NOMO-1 treated with dmso at 0.1 percent for 144 hours (cell line): ENCODE measurements around the gene NPY4R2.
"Not testable (repeated sequence)": the region's sequence is repeated elsewhere in the genome, so short reads cannot be mapped to it uniquely, and the experiment has no call there.

ENCODE experiments used
- DNase-seq: peaks from one replicate; lab custom pipeline; 2025; ENCODE audit not compliant: unreplicated experiment; lab: John Stamatoyannopoulos, UW

NPY4R2 gene, protein sequence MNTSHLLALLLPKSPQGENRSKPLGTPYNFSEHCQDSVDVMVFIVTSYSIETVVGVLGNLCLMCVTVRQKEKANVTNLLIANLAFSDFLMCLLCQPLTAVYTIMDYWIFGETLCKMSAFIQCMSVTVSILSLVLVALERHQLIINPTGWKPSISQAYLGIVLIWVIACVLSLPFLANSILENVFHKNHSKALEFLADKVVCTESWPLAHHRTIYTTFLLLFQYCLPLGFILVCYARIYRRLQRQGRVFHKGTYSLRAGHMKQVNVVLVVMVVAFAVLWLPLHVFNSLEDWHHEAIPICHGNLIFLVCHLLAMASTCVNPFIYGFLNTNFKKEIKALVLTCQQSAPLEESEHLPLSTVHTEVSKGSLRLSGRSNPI

DNA sequence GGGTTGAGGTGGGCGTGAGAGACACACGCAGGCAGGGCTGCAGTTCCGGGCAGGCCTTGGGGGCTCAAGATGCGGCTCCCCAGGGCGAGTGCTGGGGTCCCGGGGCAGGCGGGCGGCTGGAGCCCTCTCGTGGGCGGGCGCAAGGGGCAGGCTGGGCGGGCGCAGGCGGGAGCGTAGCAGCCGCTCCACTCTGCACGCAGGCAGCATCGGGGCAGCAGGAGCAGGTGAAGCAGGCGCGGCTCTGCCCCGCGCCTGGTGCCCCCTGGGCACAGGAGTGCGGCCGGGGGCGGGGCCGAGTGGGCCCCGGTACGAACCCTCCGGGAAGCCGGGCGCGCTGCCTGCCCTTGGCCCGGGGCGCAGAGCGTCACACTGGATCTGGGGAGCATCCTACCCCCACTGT is at the start of gene NPY4R2:
NPY4R2 (plus strand) TSS at position 188 of the 400 bp plus-strand sequence. CDS start 3,326 bp downstream, outside the sequence.
- DNase-seq, result not testable (repeated sequence)

DNA sequence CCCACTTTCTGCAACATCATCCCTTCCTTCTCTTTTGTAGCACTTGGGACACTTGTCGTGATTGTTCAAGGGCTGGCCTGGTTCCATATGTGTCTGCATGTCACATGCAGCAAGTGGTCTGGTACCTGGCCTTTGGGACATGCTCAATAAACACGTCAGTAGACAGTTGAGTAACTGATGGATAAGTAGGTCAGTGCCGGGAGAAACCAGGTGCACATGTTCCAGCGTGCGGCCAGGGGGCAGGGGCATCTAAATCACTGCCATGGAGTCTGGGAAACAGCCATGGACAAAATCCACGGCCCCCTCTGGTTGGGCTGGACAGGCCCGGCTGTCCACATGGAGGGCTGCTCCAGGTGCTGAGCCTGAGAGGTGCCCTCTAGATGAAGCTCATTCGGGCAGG is 47.6 kb upstream of the NPY4R2 start:
- DNase-seq, result not testable (repeated sequence)

DNA sequence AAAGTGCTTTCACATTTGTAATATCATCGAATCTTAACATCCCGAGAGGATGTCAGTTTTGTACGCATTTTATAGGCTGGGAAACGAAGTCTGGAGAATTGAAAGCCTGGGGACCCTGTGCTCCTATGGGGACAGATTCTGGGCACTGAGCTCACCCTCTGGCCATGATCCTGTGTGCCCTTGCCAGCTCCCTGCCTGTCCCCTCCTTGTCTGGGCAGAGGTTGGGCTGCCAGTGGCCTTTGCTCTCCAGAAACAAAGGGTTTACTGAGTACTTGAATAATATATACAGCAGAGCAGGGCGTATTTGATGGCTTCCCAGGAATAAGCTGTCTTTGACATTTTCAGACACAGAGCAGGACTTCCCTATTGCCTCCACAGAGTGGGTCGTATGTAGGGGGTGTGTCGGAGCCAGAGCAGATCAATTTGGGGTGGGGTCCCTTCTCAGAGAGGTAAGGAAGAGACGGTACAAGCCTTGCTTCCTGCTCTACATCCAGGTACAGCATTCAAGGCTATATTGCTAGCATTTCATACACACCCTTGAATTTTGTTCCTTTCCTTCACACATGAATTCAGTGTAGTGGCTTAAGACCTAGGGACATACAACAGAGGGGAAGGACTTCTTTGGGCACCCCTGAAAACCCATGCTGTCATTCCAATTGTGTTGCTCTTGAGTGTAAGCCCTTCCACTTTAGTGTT is 46.8 kb upstream of the NPY4R2 start:
- DNase-seq, result not testable (repeated sequence)

DNA sequence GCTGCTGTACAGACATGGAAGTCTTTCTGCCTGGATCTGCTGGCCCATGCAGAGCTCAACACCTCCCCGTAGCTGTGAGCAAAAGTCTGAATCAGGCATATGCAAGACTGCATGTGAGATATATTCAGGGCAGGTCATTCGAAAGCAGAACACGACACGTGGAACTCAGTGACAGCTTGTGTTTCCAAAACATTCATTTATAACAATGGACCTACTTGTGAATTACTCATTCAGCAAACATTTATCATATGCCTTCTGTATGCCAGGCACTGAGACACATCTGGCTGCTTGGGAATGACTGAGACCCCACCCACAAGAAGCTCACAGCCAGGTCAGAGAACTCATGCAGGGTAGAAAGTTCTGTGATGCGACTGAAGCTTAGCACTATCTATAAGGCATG is 46.2 kb upstream of the NPY4R2 start:
- DNase-seq, result not testable (repeated sequence)

DNA sequence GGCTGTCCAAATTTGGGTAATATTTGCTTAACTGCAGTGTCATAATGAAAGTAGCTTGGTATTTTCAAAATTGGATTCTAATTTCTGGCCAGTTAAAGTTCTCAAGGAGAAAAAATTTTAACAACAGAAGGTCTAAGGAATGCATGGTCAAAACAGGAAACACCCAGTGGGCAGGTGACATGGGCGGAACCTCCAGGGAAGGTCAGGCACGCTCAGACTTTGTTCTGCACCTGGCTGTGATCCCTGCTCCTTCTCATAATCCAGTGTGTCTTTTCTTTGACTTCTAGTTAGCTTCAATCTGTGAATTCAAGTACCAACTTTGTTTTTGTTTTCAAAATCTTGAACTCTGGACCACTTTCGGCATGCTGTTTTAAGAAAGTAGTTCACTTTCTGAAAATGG is 34.2 kb upstream of the NPY4R2 start:
- not testable (repeated sequence) for DNase-seq

DNA sequence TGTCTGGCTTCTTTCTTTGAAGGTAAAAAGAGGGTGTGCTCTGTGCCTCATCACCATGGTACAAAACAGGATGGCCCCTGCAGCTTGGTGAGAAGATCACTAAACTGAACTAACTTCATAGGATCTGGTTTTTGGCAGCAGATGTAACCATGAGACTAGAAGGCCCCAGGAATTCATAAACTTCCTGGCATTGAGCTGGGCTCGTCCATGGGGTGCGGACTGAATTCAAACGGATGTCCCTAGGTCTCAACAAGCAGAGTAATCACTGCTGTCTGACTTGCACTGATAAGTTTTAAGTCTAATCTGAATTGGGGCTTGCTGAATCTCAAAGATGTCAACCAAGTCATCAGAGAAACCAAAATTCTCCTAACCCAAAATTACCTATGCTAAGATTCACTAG is 33.5 kb upstream of the NPY4R2 start:
- DNase-seq, result not testable (repeated sequence)

DNA sequence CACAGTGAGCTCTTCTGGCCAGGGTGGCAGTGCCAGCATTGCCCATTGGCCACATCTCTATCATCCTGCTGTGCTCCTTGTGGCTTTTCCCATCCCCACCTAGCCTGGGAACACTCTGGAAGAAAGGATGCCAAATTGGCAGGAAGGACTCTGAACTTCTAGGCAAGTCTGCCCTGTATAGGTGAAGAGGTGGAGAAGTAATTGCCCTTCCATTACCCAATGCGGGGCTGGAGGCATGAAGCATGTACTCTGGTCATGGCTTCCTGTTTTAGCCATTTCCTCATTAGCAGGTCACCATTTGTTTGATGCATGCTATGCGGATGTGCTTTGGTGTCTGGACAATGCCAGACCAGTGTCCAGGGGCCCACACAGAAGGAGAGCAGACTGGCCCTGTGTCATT is 32.1 kb upstream of the NPY4R2 start:
- not testable (repeated sequence) for DNase-seq

DNA sequence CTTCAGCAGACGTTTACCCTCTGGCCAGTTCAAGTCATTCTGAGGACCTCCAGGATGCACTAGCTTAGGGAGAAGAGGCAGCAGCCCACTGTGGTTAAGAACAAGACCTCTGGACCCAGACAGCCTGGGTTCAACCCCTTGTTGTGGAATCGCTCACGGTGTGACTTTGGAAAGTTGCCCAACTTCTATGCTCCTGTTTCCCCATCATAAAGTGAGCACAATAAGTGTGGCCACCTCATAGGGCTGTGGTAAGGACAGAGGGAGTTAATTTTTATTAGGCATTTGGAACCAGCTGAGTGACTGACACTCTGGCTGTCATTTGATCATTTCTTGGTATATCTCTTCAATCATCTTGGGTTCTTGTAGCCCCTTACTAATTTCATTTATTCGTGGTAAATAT is 31.6 kb upstream of the NPY4R2 start:
- DNase-seq, result not testable (repeated sequence)

DNA sequence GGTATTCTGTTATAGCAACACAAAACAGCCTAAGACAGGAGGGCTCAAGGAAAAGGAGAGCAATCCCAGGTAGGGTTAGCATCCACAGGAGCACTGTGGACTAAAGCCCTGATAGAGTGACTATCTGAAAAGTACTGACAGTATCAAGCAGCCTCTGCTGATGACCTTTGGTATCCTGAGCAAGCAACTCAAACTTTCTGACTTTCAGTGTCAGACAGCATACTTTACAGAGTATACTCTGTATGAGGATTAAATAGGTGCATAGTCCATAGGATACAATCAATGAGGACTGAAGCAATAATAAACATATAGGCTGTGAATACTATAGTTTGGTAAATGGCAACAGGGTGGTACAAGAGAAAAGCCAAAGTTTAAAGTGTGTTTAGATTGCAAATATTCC is 27.7 kb upstream of the NPY4R2 start:
- not testable (repeated sequence) for DNase-seq

DNA sequence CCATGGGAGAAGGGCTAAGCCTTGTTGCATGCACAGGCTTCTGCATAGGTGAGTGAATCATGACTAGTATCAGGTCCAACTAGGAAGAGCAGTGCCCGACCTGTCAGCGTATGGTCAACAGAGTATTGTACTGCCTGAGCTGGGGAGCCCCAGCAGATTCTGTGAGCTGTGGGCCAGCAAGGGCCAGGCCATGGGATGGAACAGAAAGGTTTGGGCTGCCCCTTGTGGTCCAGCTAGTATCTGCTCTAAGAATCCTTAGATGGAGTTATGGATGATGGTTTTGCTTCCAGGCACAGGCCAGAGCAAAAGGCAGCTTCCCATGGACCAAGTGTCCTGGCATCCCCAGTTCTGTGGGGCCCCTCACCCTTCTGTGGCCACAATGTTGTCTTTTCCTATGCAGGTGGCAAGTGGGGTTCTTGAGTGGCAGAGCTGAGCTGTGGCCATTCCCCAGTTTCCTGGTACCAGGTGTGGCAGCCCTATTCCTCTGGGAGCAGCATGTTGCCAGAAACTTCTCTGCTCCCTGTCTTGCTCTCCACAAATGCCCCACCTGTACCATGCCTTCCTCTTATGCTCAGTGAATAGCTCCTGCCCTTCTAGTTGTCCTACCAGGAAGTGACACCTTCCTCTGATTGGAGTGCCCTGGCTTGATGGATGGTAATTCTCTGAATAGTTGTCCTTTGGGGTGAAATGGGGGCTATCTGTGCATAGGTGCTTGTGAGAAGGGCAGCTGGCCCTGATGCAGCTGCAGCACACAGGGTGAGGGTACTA is 25.8 kb upstream of the NPY4R2 start:
- not testable (repeated sequence) for DNase-seq

DNA sequence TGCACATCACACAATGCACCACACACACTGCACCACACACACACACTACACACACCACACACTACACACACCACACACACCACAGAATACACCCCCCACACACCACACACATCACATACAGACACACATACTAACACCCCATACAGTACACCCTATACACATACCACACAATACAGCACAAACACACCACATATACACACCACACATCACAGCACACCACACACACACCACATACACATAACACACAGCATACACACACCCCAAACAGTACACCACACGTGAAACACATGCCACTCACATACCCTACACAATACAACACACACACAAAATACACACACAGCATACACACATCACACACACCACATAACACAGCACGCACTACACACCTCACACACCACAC is 23.9 kb upstream of the NPY4R2 start:
- not testable (repeated sequence) for DNase-seq

DNA sequence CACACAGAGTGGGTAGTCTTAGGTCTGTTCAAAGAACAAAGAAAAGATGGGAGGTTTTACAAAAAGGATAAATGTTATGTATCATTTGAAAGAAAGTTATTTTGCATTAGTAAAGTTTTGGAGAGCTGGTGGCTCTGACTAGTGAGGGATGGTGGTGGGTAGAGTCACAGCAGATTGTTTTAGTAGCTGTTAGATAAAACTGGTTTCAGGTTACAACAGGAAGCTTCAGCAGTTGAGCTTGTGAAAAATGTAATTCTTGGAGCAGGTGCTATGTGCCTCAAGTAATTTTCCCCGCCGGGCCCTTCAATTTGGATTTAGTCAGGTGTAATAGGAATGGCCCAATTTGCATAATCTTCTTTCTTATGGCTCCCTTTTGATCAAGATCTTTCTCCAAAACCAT is 20.6 kb upstream of the NPY4R2 start:
- DNase-seq, result not testable (repeated sequence)

DNA sequence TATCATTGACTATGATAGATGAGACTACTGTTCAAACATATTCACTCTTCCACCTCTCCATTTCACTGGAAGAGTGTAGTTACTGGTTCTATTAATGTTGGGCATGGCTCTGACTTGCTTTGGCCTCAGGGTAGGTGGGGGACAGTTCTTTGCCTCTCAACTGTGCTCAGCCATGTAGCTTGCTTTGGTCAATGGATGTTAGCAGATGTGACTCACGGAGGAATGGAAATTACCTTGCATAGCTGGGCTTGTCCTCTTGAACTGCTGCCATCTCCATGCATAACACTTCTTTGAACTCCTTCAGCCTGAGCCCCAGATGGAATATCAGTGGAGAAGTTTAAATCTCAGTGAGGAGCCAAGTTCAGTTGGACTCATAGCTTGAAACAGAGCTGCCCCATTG is 9.1 kb upstream of the NPY4R2 start:
- not testable (repeated sequence) for DNase-seq

DNA sequence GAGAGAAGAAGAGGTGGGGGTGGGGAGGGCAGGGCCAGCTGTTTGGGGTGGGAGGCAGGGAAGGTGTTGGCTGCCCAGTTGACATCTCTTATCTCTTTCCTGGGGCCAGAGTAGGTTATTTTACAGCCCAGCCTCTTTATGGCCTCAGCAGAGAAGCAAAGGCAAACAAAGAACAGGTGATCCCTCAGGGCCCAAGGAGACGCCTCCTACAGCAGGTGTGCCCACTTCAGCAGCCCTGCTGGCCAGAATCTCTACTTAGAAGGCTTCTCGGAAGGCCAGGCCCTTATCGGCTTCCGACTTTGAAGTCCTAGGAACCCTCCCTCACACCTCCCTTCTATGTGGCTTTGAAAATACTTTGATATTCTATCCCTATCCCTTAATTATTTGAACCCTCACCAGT is 8.0 kb upstream of the NPY4R2 start:
- not testable (repeated sequence) for DNase-seq

DNA sequence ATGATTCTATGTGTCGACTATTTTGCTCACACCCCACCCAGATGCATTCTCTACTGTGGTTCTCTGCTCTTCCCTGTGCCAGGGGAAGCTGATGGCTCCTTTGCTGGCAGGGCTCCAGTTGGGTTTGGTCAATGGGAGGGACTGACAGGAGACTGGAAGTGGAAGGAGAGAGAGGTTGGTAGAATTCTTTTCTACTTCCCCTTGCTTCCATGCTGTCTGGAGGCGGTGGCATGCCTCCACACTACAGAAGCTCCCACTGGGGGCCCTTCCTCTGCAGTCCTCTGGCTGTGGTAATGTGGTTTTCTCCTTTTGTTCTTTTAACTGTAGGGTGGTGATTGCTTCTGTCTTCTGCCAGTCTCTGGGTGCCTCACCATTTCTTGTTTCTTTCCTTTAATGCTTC is 4.4 kb upstream of the NPY4R2 start:
- DNase-seq, result not testable (repeated sequence)

DNA sequence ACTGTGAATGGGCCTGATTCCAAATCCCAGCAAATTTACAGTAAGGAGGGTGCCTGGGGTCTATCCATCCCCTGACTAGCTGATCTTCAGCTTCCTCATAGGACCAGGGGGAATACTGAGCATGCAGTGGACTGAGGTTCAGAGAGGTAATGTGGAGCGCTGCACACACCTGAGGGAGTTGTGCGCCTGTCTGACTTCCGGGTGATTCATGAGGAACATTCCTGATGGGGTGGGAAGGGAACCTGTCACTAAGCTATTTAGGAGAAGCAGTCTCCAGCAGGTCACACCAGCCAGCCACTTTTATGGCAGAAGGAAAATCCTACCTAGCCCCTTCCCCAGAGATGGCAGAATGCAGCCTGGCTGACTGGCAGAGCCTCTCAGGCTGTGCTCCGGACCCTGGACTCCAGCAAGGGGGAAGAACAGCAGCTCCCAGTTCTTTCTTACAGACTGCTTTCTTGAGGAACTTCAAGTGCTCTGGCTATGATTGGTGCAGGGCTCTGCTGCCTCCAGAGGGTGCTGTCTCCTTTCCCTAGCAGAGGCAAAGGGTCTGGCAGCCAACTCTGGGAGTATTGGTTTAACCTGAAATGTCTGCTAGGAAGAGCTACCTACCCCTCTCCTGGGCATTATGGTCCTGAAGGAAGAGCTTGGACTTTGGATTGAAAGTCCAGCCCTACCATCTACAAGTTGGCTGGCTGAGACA is 2.5 kb upstream of the NPY4R2 start:
- not testable (repeated sequence) for DNase-seq

DNA sequence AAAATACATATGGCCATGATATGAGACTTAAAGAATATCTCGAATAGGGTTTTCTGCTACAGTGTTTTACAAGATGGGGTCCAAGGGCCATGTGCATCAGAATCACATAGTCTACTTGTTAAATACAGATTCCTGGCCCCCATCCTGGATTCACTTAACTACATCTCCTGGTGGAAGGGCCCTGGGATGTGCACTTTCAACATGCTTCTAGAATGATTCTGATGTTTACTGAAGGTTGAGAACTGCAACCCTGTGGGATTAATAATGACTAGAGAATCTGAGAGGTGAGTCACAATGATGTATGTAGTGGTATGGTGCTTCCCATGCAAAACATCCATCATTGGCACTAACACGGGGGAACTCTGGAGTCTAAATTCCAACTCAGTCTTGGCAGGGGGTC is 2.1 kb downstream of the NPY4R2 start:
- DNase-seq, result not testable (repeated sequence)

DNA sequence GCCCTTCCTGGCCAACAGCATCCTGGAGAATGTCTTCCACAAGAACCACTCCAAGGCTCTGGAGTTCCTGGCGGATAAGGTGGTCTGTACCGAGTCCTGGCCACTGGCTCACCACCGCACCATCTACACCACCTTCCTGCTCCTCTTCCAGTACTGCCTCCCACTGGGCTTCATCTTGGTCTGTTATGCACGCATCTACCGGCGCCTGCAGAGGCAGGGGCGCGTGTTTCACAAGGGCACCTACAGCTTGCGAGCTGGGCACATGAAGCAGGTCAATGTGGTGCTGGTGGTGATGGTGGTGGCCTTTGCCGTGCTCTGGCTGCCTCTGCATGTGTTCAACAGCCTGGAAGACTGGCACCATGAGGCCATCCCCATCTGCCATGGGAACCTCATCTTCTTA is 4.0 kb downstream of the NPY4R2 start:
- DNase-seq, result not testable (repeated sequence)

DNA sequence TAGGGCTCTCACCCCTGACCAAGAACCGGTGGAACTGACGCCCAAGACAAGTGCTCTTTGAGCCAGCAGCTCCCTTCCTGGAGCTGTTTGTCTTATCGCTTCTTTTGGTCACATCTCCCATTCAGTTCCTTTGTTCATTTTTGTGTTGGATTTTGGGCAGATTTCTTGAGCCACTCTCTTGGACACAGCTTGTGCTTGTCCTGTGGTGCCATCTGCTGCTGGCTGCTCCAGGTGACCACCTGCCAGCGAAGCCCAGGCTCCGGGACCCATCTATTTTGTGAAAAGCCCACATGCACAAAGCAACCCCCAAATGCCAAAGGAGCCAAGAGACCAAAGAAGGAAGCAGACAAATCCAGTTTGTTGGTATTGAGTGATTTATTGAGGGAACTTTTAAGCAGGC is 6.2 kb downstream of the NPY4R2 start:
- not testable (repeated sequence) for DNase-seq

DNA sequence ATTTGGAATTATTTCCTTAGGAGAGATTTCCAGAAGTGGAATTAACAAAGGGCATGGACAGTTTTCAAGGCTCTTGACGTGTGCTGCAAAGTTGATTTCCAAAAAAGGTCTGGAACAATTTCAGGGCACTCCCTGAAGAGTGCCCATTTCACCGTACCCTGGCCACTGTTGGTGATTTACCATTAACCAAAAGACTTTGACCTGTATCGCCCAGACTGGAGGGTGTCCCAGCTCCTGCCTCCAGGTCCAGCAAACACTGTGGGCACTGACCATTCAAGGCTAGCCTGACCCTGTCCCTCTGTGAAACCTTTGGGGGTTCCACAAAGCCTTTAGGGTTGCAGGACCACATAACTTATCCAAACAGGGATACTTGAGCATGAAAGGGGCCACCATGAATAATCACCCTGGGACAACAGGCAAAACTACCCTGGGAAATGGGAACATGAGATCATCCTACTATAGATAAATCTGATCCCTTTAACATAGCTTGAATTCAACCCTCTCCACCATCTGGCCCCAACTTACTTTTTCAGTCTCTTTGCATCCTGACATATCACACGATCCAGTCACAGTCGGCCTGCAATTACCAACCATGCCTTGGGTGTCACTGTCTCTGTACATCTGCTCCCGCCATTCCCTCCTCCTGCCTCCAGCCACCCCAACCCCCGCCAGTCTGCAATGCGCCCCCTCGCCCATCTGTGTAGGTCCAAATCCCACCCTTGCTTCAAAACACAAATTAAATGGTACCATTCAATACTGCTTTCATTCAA is 8.9 kb downstream of the NPY4R2 start:
- DNase-seq, result not testable (repeated sequence)
